HuH-7.5 (cell line): Measurements from ENCODE around the gene TBC1D23.
"Not testable (repeated sequence)": the region's sequence is repeated elsewhere in the genome, so short reads cannot be mapped to it uniquely, and the experiment has no call there.

Experiments used
- DNase-seq: peaks from one replicate; pipeline ENCODE4 v3.0.0; 2011; ENCODE audit warnings: low spot score

Gene TBC1D23

GRCh38 chr3:100310355-100310965 is 49.7 kb downstream of the TBC1D23 start:
- no peak for DNase-seq

GRCh38 chr3:100311011-100311410 is 50.2 kb downstream of the TBC1D23 start:
- DNase-seq: no peak

- DNase-seq: no peak
Measured at GRCh38 chr3:100316641-100317069, 55.9 kb downstream of the TBC1D23 start.

GRCh38 chr3:100317912-100318311 is 57.1 kb downstream of the TBC1D23 start:
- DNase-seq: no peak

GRCh38 chr3:100319951-100320350 is 59.2 kb downstream of the TBC1D23 start:
- DNase-seq: no peak

GRCh38 chr3:100324044-100324443 is 63.3 kb downstream of the TBC1D23 start:
- DNase-seq: no peak

- DNase-seq: no peak
Measured at GRCh38 chr3:100325827-100326226, 65.0 kb downstream of the TBC1D23 start.

GRCh38 chr3:100327377-100327776 is 66.6 kb downstream of the TBC1D23 start:
- not testable (repeated sequence) for DNase-seq

GRCh38 chr3:100329800-100330489 is 69.2 kb downstream of the TBC1D23 start:
- no peak for DNase-seq

- DNase-seq: no peak
Measured at GRCh38 chr3:100330651-100331050, 69.9 kb downstream of the TBC1D23 start.

GRCh38 chr3:100331660-100332059 is 70.9 kb downstream of the TBC1D23 start:
- no peak for DNase-seq

- DNase-seq: no peak
Measured at GRCh38 chr3:100333051-100333450, 72.3 kb downstream of the TBC1D23 start.

- no peak for DNase-seq
Measured at GRCh38 chr3:100333970-100334487, 73.2 kb downstream of the TBC1D23 start.

GRCh38 chr3:100334488-100335351 is 73.9 kb downstream of the TBC1D23 start, which contains the start of gene NIT2:
TSS of gene NIT2 (plus strand) at chr3:100334757. CDS start at chr3:100334792, 35 bp downstream.
- DNase-seq: peak; percentile 89

- peak; percentile 31 for DNase-seq
Measured at GRCh38 chr3:100335434-100335833, 74.6 kb downstream of the TBC1D23 start.

GRCh38 chr3:100336229-100336628 is 75.4 kb downstream of the TBC1D23 start:
- not testable (repeated sequence) for DNase-seq

GRCh38 chr3:100338911-100339310 is 78.1 kb downstream of the TBC1D23 start:
- DNase-seq: no peak

GRCh38 chr3:100339786-100340185 is 79.0 kb downstream of the TBC1D23 start:
- no peak for DNase-seq

- DNase-seq: no peak
Measured at GRCh38 chr3:100340527-100340926, 79.7 kb downstream of the TBC1D23 start.

GRCh38 chr3:100348727-100349126 is 87.9 kb downstream of the TBC1D23 start:
- DNase-seq: no peak

- DNase-seq: not testable (repeated sequence)
Measured at GRCh38 chr3:100351770-100352169, 91.0 kb downstream of the TBC1D23 start.
